OCI-LY7 (cell line): ENCODE data around the gene TDRD9.

ENCODE experiments used
- CTCF ChIP-seq: fragments of 200-600 bp; sonication (generic); conservative IDR thresholded peaks from 2 replicates; pipeline ENCODE4 v1.5.1; 2014; ENCODE audit warnings: mild to moderate bottlenecking, antibody characterized with exemption, low read length, moderate library complexity, mixed read lengths
- EZH2phosphoT487 ChIP-seq: fragments of 200-600 bp; sonication (generic); IDR thresholded peaks from 2 replicates; pipeline ENCODE4 v1.6.1; 2018; ENCODE audit warnings: low read depth, borderline replicate concordance, mild to moderate bottlenecking, mixed run types, antibody characterized with exemption, low read length, moderate library complexity, mixed read lengths

DNA sequence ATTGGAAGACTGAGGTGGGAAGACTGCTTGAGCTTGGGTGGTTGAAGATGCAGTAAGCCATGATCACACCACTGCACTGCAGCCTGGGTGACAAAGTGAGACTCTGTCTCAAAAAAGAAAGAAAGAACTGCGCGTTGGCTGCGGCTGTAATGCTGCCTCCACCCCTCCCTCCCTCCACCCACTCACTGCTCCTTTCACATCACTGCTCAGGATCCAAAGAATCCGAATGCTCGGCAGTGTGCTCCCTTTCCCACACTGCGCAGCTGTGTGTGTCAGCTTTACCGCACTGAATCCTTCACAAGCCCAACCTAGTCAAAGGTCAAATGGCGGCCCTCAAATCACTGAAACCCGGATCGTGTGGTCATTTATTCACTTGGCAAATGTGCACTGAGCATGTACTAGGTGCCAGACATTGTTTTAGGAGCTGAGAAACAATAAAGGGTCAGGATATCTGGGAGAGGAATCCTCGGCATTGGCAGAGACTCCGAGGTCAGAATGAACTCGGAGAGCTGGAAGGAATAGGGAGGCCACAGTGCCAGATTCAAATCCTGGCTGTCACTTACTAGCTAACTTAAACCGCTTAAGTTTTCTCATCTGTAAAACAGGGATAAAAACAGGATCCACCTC is 11.5 kb upstream of the TDRD9 start:
- TF ChIP-seq CTCF = no peak
- no peak for TF ChIP-seq EZH2phosphoT487
